Heart left ventricle (tissue), 13 donors: ENCODE measurements around the gene UST.

Experiments
- CTCF ChIP-seq, 12 donors: fragments of 200-600 bp; sonication (generic) in 4 of 12; IDR thresholded peaks; one replicate each; pipeline versions ENCODE4 v1.5.0 to v1.8.0; 2018 to 2022; ENCODE audit warnings: antibody characterized with exemption in 12 of 12, mild to moderate bottlenecking in 5 of 12
- POLR2A ChIP-seq, 2 donors: fragments of 450-650 bp; IDR thresholded peaks; one replicate each; pipeline ENCODE4 v1.6.1; 2017; ENCODE audit warnings: antibody characterized with exemption in 2 of 2, mild to moderate bottlenecking in 2 of 2, moderate library complexity in 2 of 2
- donor health status: ischemic (EF 13 %, LVEDD 7.1; RV severe dilation, severe dysfunction).
- donor health status: DM: no; HTN: yes; CAD: no.
- donor health status: DM: no; HTN: no; CAD: no.
- donor health status: ischemic (EF 25% LVEDD 6.9; RV normal size, moderate dysfunction).
- donor health status: ischemic (EF 25% LVEDD 5.7; RV mildly dilated, moderate dysfunction).
- donor health status: ischemic (EF 35%, LVEDD 5.7; RV mildly dilated, moderate dysfunction).
- donor health status: nonischemic (EF 11% LVEDD 7.7; RV severe dilation, severe dysfunction).
- donor health status: DM: yes; HTN: yes; CAD: no.
- donor health status: PGD.
- donor health status: ischemic (EF 29% LVEDD 5.4; RV normal size, mild dysfunction).
- donor health status: nonischemic (EF 23%, LVEDD 6.1; RV moderate dilation, normal function).

GRCh38 chr6:148891405-148891783 is 144.6 kb downstream of the UST start:
- TF ChIP-seq CTCF (IDR thresholded peaks at IDR 0.05) = no peak
- no peak for TF ChIP-seq POLR2A (IDR thresholded peaks at IDR 0.05)
